H9 (cell line): Measurements from ENCODE around the gene KIF12. TPM values are rescaled to one million over a fixed set of nuclear protein-coding genes. Genes with fewer than 3 reads are reported as not detected.

Experiments used
- DNase-seq: peaks from one replicate; pipeline ENCODE4 v3.0.0-alpha.2; 2017
- H2AFZ ChIP-seq: one replicate; pipeline ENCODE4 v1.6.1; 2013; ENCODE audit warnings: mild to moderate bottlenecking, low read length, control low read depth, moderate library complexity
- H2AK5ac ChIP-seq: 2 replicates; pipeline ENCODE4 v1.6.1; 2013; ENCODE audit warnings: low read length, control low read depth, mixed read lengths; ENCODE audit not compliant: insufficient read length
- H2BK120ac ChIP-seq: one replicate; pipeline ENCODE4 v1.6.1; 2013; ENCODE audit warnings: low read depth, mild to moderate bottlenecking, low read length, control low read depth, inconsistent platforms; ENCODE audit not compliant: poor library complexity, severe bottlenecking
- H2BK12ac ChIP-seq: 2 replicates; pipeline ENCODE4 v1.6.1; 2013; ENCODE audit warnings: low read length, control low read depth, mixed read lengths, low read depth; ENCODE audit not compliant: insufficient read length
- H2BK15ac ChIP-seq: 2 replicates; pipeline ENCODE4 v1.6.1; 2013; ENCODE audit warnings: low read depth, low read length, control low read depth
- H2BK20ac ChIP-seq: one replicate; pipeline ENCODE4 v1.6.1; 2013; ENCODE audit warnings: low read depth, mild to moderate bottlenecking, low read length, control low read depth, inconsistent platforms; ENCODE audit not compliant: poor library complexity, severe bottlenecking
- H2BK5ac ChIP-seq: 2 replicates; pipeline ENCODE4 v1.6.1; 2013; ENCODE audit warnings: low read length, control low read depth, mixed read lengths; ENCODE audit not compliant: insufficient read length
- H3K14ac ChIP-seq: 2 replicates; pipeline ENCODE4 v1.6.1; 2013; ENCODE audit warnings: low read length, control low read depth; ENCODE audit not compliant: insufficient read depth
- H3K18ac ChIP-seq: 2 replicates; pipeline ENCODE4 v1.6.1; 2013; ENCODE audit warnings: low read depth, mild to moderate bottlenecking, mixed read lengths, low read length, control low read depth; ENCODE audit not compliant: insufficient read length
- H3K23ac ChIP-seq: 2 replicates; pipeline ENCODE4 v1.6.1; 2013; ENCODE audit warnings: low read length, control low read depth, mixed read lengths, low read depth; ENCODE audit not compliant: insufficient read length
- H3K23me2 ChIP-seq: 2 replicates; pipeline ENCODE4 v1.6.1; 2013; ENCODE audit warnings: low read depth, mild to moderate bottlenecking, mixed read lengths, low read length, control low read depth; ENCODE audit not compliant: insufficient read length, poor library complexity, severe bottlenecking
- H3K27ac ChIP-seq: 2 replicates; pipeline ENCODE4 v1.5.1; 2013; ENCODE audit warnings: low read length, control low read depth, mixed read lengths, low read depth; ENCODE audit not compliant: insufficient read length
- H3K27me3 ChIP-seq: 2 replicates; pipeline ENCODE4 v1.6.1; 2013; ENCODE audit warnings: low read length, control low read depth, inconsistent platforms; ENCODE audit not compliant: insufficient read depth
- H3K4ac ChIP-seq: 2 replicates; pipeline ENCODE4 v1.6.1; 2013; ENCODE audit warnings: low read depth, mild to moderate bottlenecking, control low read depth, inconsistent platforms, low read length, moderate library complexity
- H3K4me1 ChIP-seq: 2 replicates; pipeline ENCODE4 v1.6.1; 2013; ENCODE audit warnings: low read length, control low read depth, inconsistent platforms; ENCODE audit not compliant: insufficient read depth
- H3K4me2 ChIP-seq: 2 replicates; pipeline ENCODE4 v1.6.1; 2013; ENCODE audit warnings: low read length, control low read depth, mixed read lengths; ENCODE audit not compliant: insufficient read length, insufficient read depth
- H3K56ac ChIP-seq: 2 replicates; pipeline ENCODE4 v1.6.1; 2013; ENCODE audit warnings: low read depth, mild to moderate bottlenecking, mixed read lengths, low read length, control low read depth; ENCODE audit not compliant: insufficient read length
- H3K79me1 ChIP-seq: 2 replicates; pipeline ENCODE4 v1.6.1; 2013; ENCODE audit warnings: low read depth, mild to moderate bottlenecking, moderate library complexity, low read length, control low read depth, inconsistent platforms; ENCODE audit not compliant: insufficient read depth, poor library complexity, severe bottlenecking
- H3K79me2 ChIP-seq: 2 replicates; pipeline ENCODE4 v1.6.1; 2013; ENCODE audit warnings: low read length, control low read depth, inconsistent platforms; ENCODE audit not compliant: insufficient read depth
- H3K9ac ChIP-seq: 2 replicates; pipeline ENCODE4 v1.6.1; 2013; ENCODE audit warnings: low read length, control low read depth, mixed read lengths; ENCODE audit not compliant: insufficient read length; ENCODE audit errors: extremely low read depth
- H3K9me3 ChIP-seq: one replicate; pipeline ENCODE4 v1.6.1; 2013; ENCODE audit warnings: low read depth, low read length, inconsistent platforms; ENCODE audit not compliant: control insufficient read depth
- H3T11ph ChIP-seq: one replicate; pipeline ENCODE4 v1.6.1; 2013; ENCODE audit warnings: mild to moderate bottlenecking, low read length, control low read depth, inconsistent platforms
- H4K20me1 ChIP-seq: one replicate; pipeline ENCODE4 v1.6.1; 2013; ENCODE audit not compliant: control insufficient read depth, insufficient read length, insufficient read depth
- H4K5ac ChIP-seq: 2 replicates; pipeline ENCODE4 v1.6.1; 2013; ENCODE audit warnings: low read depth, mild to moderate bottlenecking, mixed read lengths, low read length, control low read depth; ENCODE audit not compliant: insufficient read length
- H4K8ac ChIP-seq: replicated peaks from 2 replicates; pipeline ENCODE4 v1.6.1; 2013; ENCODE audit warnings: low read length, control low read depth, mixed read lengths, low read depth; ENCODE audit not compliant: insufficient read length
- H4K91ac ChIP-seq: 2 replicates; pipeline ENCODE4 v1.6.1; 2013; ENCODE audit warnings: low read depth, mild to moderate bottlenecking, moderate library complexity, mixed read lengths, low read length, control low read depth; ENCODE audit not compliant: insufficient read length
- H3K27ac Mint-ChIP-seq, 3 experiments: 2 replicates in 2 of 3; 3 replicates in 1 of 3; pipeline ENCODE4 v1.8.0; 2020 to 2021; ENCODE audit warnings: mixed read lengths in 3 of 3, mild to moderate bottlenecking in 1 of 3, moderate library complexity in 1 of 3
- H3K27me3 Mint-ChIP-seq: 2 replicates; pipeline ENCODE4 v1.8.0; 2021; ENCODE audit warnings: low read depth, mild to moderate bottlenecking, moderate library complexity, mixed read lengths
- H3K36me3 Mint-ChIP-seq, 3 experiments: 2 replicates in 2 of 3; 3 replicates in 1 of 3; pipeline ENCODE4 v1.8.0; 2020 to 2021; ENCODE audit warnings: low read depth in 3 of 3, mixed read lengths in 3 of 3; ENCODE audit not compliant: insufficient read depth in 1 of 3
- H3K4me1 Mint-ChIP-seq, 2 experiments: 2 replicates each; pipeline ENCODE4 v1.8.0; 2020; ENCODE audit warnings: mixed read lengths in 2 of 2
- H3K4me3 Mint-ChIP-seq, 2 experiments: 2 replicates in 1 of 2; 3 replicates in 1 of 2; pipeline ENCODE4 v1.8.0; 2020 to 2021; ENCODE audit warnings: mild to moderate bottlenecking in 2 of 2, mixed read lengths in 2 of 2, moderate library complexity in 1 of 2
- H3K9me3 Mint-ChIP-seq, 2 experiments: 2 replicates in 1 of 2; 3 replicates in 1 of 2; pipeline ENCODE4 v1.8.0; 2020; ENCODE audit warnings: mild to moderate bottlenecking in 2 of 2, mixed read lengths in 2 of 2, moderate library complexity in 1 of 2
- CTCF ChIP-seq: fragments of 200-600 bp; sonication (generic); conservative IDR thresholded peaks from 3 replicates; pipeline ENCODE4 v1.8.0; 2021; ENCODE audit warnings: antibody characterized with exemption, mild to moderate bottlenecking
- WGBS: extraction: QIAGEN DNeasy Blood & Tissue Kit; methylation state at CpG from one replicate; pipeline ENCODE4 v1.1.7; 2013; ENCODE audit warnings: missing lambda C conversion rate, low lambda C conversion rate, mixed read lengths; ENCODE audit not compliant: insufficient read length; ENCODE audit errors: extremely low coverage; 5-methylcytosine and 5-hydroxymethylcytosine counted together
- total RNA-seq: library from RNA; stranded (reverse); gene quantifications from 2 replicates; pipeline ENCODE4 v1.2.1, GENCODE V29; 2021

The KIF12 gene
- total RNA-seq, 1 experiment from 2014 or later, result 3.3 TPM

DNA sequence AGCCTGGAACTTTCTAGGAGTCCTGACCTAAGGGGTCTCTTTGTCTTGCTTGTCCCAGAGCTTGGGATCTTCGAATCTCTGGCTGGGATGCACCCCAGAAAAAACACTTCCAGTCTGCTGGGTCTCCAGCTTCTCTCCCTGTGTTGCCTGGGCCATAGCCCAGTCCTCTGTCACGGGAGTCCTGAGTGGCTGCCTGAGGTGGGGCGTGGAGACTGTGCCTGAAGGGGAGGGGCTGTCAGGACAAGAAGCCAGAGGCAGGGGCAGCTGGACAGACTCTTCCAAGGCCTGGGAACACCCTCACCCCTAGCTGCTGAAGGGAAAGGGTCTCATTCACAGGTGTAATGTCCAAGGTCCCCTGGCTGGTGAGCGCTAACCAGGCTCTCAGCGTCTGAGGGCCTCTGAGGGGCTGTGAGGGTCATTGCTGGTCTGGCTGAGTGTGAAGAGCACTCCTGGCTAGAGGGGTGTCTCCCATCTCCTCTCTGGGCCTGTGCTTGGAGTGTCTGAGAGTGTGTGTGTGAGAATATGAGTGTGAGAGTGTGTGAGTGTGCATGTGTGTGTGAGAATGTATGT is 35.8 kb upstream of the KIF12 start:
- no peak overlapping the region for H2AFZ ChIP-seq
- H3K27me3 ChIP-seq, result no peaks in the 10 kb centered on the region; the same call in 1 of the 2 replicates
- H3T11ph ChIP-seq, result no peak overlapping the region
- no peak overlapping the region for H3K23ac ChIP-seq
- no peak overlapping the region for H2BK20ac ChIP-seq
- no peak overlapping the region for H3K56ac ChIP-seq
- no peak for DNase-seq
- H3K9me3 Mint-ChIP-seq, result no peaks in the 10 kb centered on the region
- H2BK15ac ChIP-seq, result no peak overlapping the region
- H2BK12ac ChIP-seq, result no peak overlapping the region
- no peaks in the 10 kb centered on the region for H3K79me2 ChIP-seq
- H3K4me1 ChIP-seq, result no peaks in the 10 kb centered on the region; the same call in 1 of the 2 replicates
- no peak overlapping the region for H3K4me2 ChIP-seq
- no peaks in the 10 kb centered on the region for H3K36me3 Mint-ChIP-seq
- no peak overlapping the region for H2AK5ac ChIP-seq
- no peak overlapping the region for H3K4me3 Mint-ChIP-seq
- no peak overlapping the region for H2BK5ac ChIP-seq
- no peak overlapping the region for H3K9ac ChIP-seq
- H2BK120ac ChIP-seq, result no peak overlapping the region
- H3K4ac ChIP-seq, result no peak overlapping the region
- no peak overlapping the region for H3K18ac ChIP-seq
- no peak overlapping the region for H3K27ac Mint-ChIP-seq
- peaks cover 50% of the 10 kb centered on the region for H3K27me3 Mint-ChIP-seq
- H3K14ac ChIP-seq, result no peak overlapping the region
- H3K79me1 ChIP-seq, result no peaks in the 10 kb centered on the region
- no CpG with 5 or more reads among the region's 5 CpGs for WGBS
- no peaks in the 10 kb centered on the region for H3K9me3 ChIP-seq
- H4K91ac ChIP-seq, result no peak overlapping the region
- no peaks in the 10 kb centered on the region for H3K23me2 ChIP-seq
- peaks cover 8 to 9% of the 10 kb centered on the region in 2 experiments for H3K4me1 Mint-ChIP-seq
- no peak overlapping the region for H4K5ac ChIP-seq
- TF ChIP-seq CTCF, result no peak
- no peaks in the 10 kb centered on the region for H4K20me1 ChIP-seq
- H4K8ac ChIP-seq, result no peak overlapping the region
- no peak overlapping the region for H3K27ac ChIP-seq
